ENCODE data around the gene FBXO47. TPM values are rescaled to one million over a fixed set of nuclear protein-coding genes. Genes with fewer than 3 reads are reported as not detected.
A peak's percentile ranks its signal among the peaks of the same experiment; 100 is the strongest.

The FBXO47 gene
- total RNA-seq (under 1 TPM in 1 of 9 donors, not detected in 8; 0.11 TPM), polyA plus RNA-seq (not detected)
- long read RNA-seq, donor 1: 0 reads
- long read RNA-seq, donor 2: 0 reads
- long read RNA-seq, donor 3: 0 reads

- 6 to 46% (median 24%) methylated on average over 10 to 21 of the region's 21 CpGs for WGBS, 4 donors
Observed at GRCh38 chr17:38967290-38967738, at the start of gene FBXO47. Gene FBXO47 (minus strand): TSS chr17:38967403. CDS start chr17:38963025, 4,378 bp downstream.

DNA sequence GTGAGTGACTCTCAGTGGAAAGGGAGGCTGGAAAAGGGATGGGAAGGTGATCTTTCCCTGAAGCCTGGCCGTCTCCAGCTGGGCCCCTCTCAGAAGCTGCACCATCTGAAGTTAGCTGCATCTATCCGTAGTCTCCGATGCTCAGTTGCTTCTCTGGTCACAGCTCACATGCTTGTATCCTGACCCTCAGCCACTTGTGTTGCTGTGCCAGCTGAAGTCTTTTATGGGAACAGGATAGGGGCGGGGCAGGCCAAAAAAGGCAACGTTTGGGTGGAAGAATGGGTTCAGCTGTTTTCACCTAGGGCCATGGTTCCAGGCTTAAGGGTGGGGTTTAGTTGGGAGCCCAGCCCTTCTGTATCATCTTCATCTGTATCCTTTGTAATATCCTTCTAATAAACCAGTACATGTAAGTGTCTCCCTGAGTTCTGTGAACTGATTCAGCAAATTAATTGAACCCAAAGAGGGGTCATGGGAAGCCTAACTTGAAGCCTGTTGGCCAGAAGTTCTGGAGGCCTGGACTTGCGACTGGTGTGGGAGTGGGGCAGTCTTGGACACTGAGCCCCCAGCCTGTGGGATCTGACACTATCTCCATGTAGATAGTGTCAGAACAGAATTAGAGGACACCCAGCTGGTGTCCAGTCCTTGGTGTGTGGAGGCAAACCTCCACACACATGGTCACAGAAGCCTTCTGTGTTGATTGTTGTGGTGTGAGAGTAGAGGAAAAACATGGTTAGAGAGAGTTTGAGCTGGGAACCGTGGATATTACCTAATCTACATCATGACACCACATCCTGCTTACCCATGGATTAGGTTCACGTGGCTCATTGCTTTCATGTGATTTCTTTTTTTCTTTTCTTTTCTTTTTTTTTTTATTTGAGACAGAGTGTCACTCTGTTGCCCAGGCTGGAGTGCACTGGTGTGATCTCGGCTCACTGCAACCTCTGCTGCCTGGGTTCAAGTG, 49.3 kb upstream of the FBXO47 start:
- intact Hi-C loops (cut with DNase I): no loop called here
- Histone ChIP-seq H3K27me3 (no peaks in the 10 kb centered on the region), H3K4me1 (peaks cover 0 to 52% (median 4%) of the 10 kb centered on the region in 12 donors), H3K36me3 (no peaks in the 10 kb centered on the region), H3K27ac (peak overlapping the region in 2 of 12 donors; percentile 19 to 28), H3K4me3 (no peak overlapping the region), H3K9me3 (peaks cover 0 to 10% (median 0%) of the 10 kb centered on the region in 12 donors)
- TF ChIP-seq POLR2A (IDR thresholded peaks at IDR 0.05): no peak
- TF ChIP-seq, protein P1, sequence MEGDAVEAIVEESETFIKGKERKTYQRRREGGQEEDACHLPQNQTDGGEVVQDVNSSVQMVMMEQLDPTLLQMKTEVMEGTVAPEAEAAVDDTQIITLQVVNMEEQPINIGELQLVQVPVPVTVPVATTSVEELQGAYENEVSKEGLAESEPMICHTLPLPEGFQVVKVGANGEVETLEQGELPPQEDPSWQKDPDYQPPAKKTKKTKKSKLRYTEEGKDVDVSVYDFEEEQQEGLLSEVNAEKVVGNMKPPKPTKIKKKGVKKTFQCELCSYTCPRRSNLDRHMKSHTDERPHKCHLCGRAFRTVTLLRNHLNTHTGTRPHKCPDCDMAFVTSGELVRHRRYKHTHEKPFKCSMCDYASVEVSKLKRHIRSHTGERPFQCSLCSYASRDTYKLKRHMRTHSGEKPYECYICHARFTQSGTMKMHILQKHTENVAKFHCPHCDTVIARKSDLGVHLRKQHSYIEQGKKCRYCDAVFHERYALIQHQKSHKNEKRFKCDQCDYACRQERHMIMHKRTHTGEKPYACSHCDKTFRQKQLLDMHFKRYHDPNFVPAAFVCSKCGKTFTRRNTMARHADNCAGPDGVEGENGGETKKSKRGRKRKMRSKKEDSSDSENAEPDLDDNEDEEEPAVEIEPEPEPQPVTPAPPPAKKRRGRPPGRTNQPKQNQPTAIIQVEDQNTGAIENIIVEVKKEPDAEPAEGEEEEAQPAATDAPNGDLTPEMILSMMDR (IDR thresholded peaks at IDR 0.05): no peak
- DNase-seq (no peak), ATAC-seq (peak in 2 of 4 donors; percentile 17 to 20)
- 67 to 76% (median 74%) methylated on average over 9 of the region's 9 CpGs for WGBS, 4 donors

More at GRCh38 chr17:38967290-38967738, at the start of gene FBXO47:
- TF ChIP-seq, protein P1 (IDR thresholded peaks at IDR 0.05): peak in 9 of 12 donors; percentile 6 to 63 (median 33)
- peak in 1 of 2 donors; percentile 68 for TF ChIP-seq POLR2A (IDR thresholded peaks at IDR 0.05)
- peaks cover 0 to 10% (median 0%) of the 10 kb centered on the region in 12 donors for H3K4me1 ChIP-seq
- H3K27me3 ChIP-seq: no peaks in the 10 kb centered on the region
- intact Hi-C loops (cut with DNase I): loop anchor here in 6 of 10 donors (5.0 to 10.0 kb wide), 5 partner anchors 93 to 185 kb away; partner anchors contain the start of genes LASP1 (in 3 of the 6) and PLXDC1 (in 2 of the 6)
- H3K36me3 ChIP-seq: no peaks in the 10 kb centered on the region
- H3K9me3 ChIP-seq: no peaks in the 10 kb centered on the region
- peak within 1 kb of the TSS in 10 of 12 donors; percentile 3 to 57 (median 42) for H3K4me3 ChIP-seq
- ATAC-seq: peak; percentile 96 to 100 (median 99)
- H3K27ac ChIP-seq: peak within 1 kb of the TSS in 11 of 12 donors; percentile 40 to 80 (median 72)
- DNase-seq: peak; percentile 92 to 97 (median 94)

GRCh38 chr17:39015546-39015935, 48.3 kb upstream of the FBXO47 start:
- TF ChIP-seq, protein P1 (IDR thresholded peaks at IDR 0.05): no peak
- no peak for TF ChIP-seq POLR2A (IDR thresholded peaks at IDR 0.05)
- Histone ChIP-seq H3K36me3 (no peaks in the 10 kb centered on the region), H3K27ac (peak overlapping the region in 7 of 12 donors; percentile 59 to 82 (median 69)), H3K4me1 (peaks cover 0 to 52% (median 4%) of the 10 kb centered on the region in 12 donors), H3K9me3 (peaks cover 0 to 10% (median 0%) of the 10 kb centered on the region in 12 donors), H3K27me3 (no peaks in the 10 kb centered on the region), H3K4me3 (no peak overlapping the region)
- intact Hi-C loops (cut with DNase I): no loop called here
- no peak for DNase-seq
- 86 to 95% (median 91%) methylated on average over 11 of the region's 11 CpGs for WGBS, 4 donors
- ATAC-seq: no peak
